Gastroesophageal sphincter (tissue), 4 donors: Measurements from ENCODE around the gene ADGRD1. TPM values are rescaled to one million over a fixed set of nuclear protein-coding genes. Genes with fewer than 3 reads are reported as not detected.
"Not testable (repeated sequence)": the region's sequence is repeated elsewhere in the genome, so short reads cannot be mapped to it uniquely, and the experiment has no call there.

ENCODE experiments used
- ATAC-seq: fragments of 150-250 bp; one replicate; pipeline ENCODE4 v1.9.1; 2016; ENCODE audit warnings: mild to moderate bottlenecking, moderate library complexity
- H3K27ac ChIP-seq, 4 donors: fragments of 200-600 bp; sonication (generic) in 3 of 4; 1 replicate in 3 of 4; 2 replicates in 1 of 4; pipeline ENCODE4 v1.5.1; 2016 to 2019
- H3K27me3 ChIP-seq: fragments of 200-600 bp; sonication (generic); one replicate; pipeline ENCODE4 v1.5.1; 2019
- H3K36me3 ChIP-seq, 2 donors: fragments of 200-600 bp; sonication (generic); one replicate each; pipeline ENCODE4 v1.5.1; 2019; ENCODE audit warnings: control low read depth in 1 of 2
- H3K4me1 ChIP-seq, 3 donors: fragments of 200-600 bp; sonication (generic); 1 replicate in 2 of 3; 2 replicates in 1 of 3; pipeline ENCODE4 v1.5.1; 2016 to 2019; ENCODE audit warnings: control low read depth in 2 of 3
- H3K4me3 ChIP-seq, 2 donors: fragments of 200-600 bp; sonication (generic); one replicate each; pipeline ENCODE4 v1.5.1; 2019; ENCODE audit warnings: mild to moderate bottlenecking in 1 of 2, moderate library complexity in 1 of 2
- H3K9me3 ChIP-seq, 3 donors: fragments of 200-600 bp; sonication (generic); one replicate each; pipeline ENCODE4 v1.5.1; 2017 to 2019; ENCODE audit warnings: control low read depth in 2 of 3
- CTCF ChIP-seq, 4 experiments: fragments of 200-600 bp in 2 of 4; fragments of 450-650 bp in 2 of 4; sonication (generic) in 1 of 4; IDR thresholded peaks; one replicate each; pipeline ENCODE4 v1.5.1; 2017 to 2019; ENCODE audit warnings: antibody characterized with exemption in 4 of 4, mild to moderate bottlenecking in 2 of 4, moderate library complexity in 2 of 4
- EP300 ChIP-seq: sonication (generic); formaldehyde crosslinking; IDR thresholded peaks from one replicate; pipeline ENCODE4 v1.6.1; 2017; ENCODE audit warnings: antibody characterized with exemption, mild to moderate bottlenecking
- POLR2A ChIP-seq, 2 donors: fragments of 450-650 bp; IDR thresholded peaks; one replicate each; pipeline ENCODE4 v1.6.1; 2017; ENCODE audit warnings: antibody characterized with exemption in 2 of 2, mild to moderate bottlenecking in 2 of 2, moderate library complexity in 1 of 2
- POLR2AphosphoS5 ChIP-seq: sonication (generic); formaldehyde crosslinking; IDR thresholded peaks from one replicate; pipeline ENCODE4 v1.6.1; 2017; ENCODE audit warnings: antibody characterized with exemption
- WGBS, 2 donors: methylation state at CpG; one replicate each; pipeline ENCODE4 v1.1.5; 2018; ENCODE audit warnings: low coverage in 1 of 2; 5-methylcytosine and 5-hydroxymethylcytosine counted together
- total RNA-seq, 4 donors: library from RNA; depleted of rRNA; stranded (reverse); fragments of >200 nt; gene quantifications; one replicate each; pipeline ENCODE4 v1.1.0, GENCODE V29; 2016

The ADGRD1 gene
- total RNA-seq, 4 donors from 2014 or later, result 19.1 to 43.4 (median 31.3) TPM

- WGBS, 2 donors, result 91 to 95% methylated on average over 6 to 7 of the region's 7 CpGs
- Histone ChIP-seq H3K27ac (peak overlapping the region in 3 of 4 donors; percentile 15 to 50 (median 46)), H3K4me1 (peaks cover 0 to 34% (median 4%) of the 10 kb centered on the region in 3 donors), H3K27me3 (no peaks in the 10 kb centered on the region), H3K4me3 (no peak overlapping the region), H3K9me3 (no peaks in the 10 kb centered on the region), H3K36me3 (peaks cover 0 to 63% of the 10 kb centered on the region in 2 donors)
- TF ChIP-seq POLR2A (IDR thresholded peaks at IDR 0.05), result no peak
- TF ChIP-seq EP300, result no peak
- no peak for TF ChIP-seq CTCF (IDR thresholded peaks at IDR 0.05)
- TF ChIP-seq POLR2AphosphoS5, result no peak
- no peak for ATAC-seq
Observed at GRCh38 chr12:131117438-131118245, 163.9 kb downstream of the ADGRD1 start.

- no peak overlapping the region for H3K27ac ChIP-seq
- H3K9me3 ChIP-seq, result no peaks in the 10 kb centered on the region
- H3K27me3 ChIP-seq, result no peaks in the 10 kb centered on the region
- ATAC-seq, result no peak
- TF ChIP-seq POLR2A (IDR thresholded peaks at IDR 0.05), result no peak
- no peak for TF ChIP-seq EP300
- no peak for TF ChIP-seq POLR2AphosphoS5
- TF ChIP-seq CTCF (IDR thresholded peaks at IDR 0.05), result no peak
- 49 to 51% methylated on average over 2 to 5 of the region's 9 CpGs for WGBS, 2 donors
- H3K4me1 ChIP-seq, result peaks cover 0 to 30% (median 4%) of the 10 kb centered on the region in 3 donors
- H3K4me3 ChIP-seq, result no peak overlapping the region
- H3K36me3 ChIP-seq, result peaks cover 0 to 58% of the 10 kb centered on the region in 2 donors
Observed at GRCh38 chr12:131118371-131118770, 164.7 kb downstream of the ADGRD1 start.

- H3K27me3 ChIP-seq, H3K27ac ChIP-seq, ATAC-seq, H3K4me3 ChIP-seq, H3K9me3 ChIP-seq: not testable (repeated sequence)
- Histone ChIP-seq H3K4me1 (peaks cover 0 to 21% (median 0%) of the 10 kb centered on the region in 3 donors), H3K36me3 (peaks cover 0 to 52% of the 10 kb centered on the region in 2 donors)
- WGBS, 2 donors, result 93 to 100% methylated on average over 1 to 6 of the region's 8 CpGs
Observed at GRCh38 chr12:131119345-131119744, 165.6 kb downstream of the ADGRD1 start.

GRCh38 chr12:131119936-131120335 is 166.2 kb downstream of the ADGRD1 start:
- no peak for ATAC-seq
- WGBS, 2 donors, result 87% methylated on average over 3 of the region's 8 CpGs; no CpG with 5 or more reads in 1 of the 2 donors
- Histone ChIP-seq H3K4me1 (peaks cover 0 to 17% (median 0%) of the 10 kb centered on the region in 3 donors), H3K9me3 (no peaks in the 10 kb centered on the region), H3K27me3 (no peaks in the 10 kb centered on the region), H3K36me3 (peaks cover 0 to 52% of the 10 kb centered on the region in 2 donors), H3K4me3 (no peak overlapping the region), H3K27ac (no peak overlapping the region)
- TF ChIP-seq EP300, result no peak

GRCh38 chr12:131120831-131121271 is 167.1 kb downstream of the ADGRD1 start:
- no peaks in the 10 kb centered on the region for H3K27me3 ChIP-seq
- H3K36me3 ChIP-seq, result peaks cover 0 to 45% of the 10 kb centered on the region in 2 donors
- no peak for ATAC-seq
- H3K4me3 ChIP-seq, result no peak overlapping the region
- 84 to 89% methylated on average over 7 to 10 of the region's 25 CpGs for WGBS, 2 donors
- peaks cover 0 to 8% (median 0%) of the 10 kb centered on the region in 3 donors for H3K4me1 ChIP-seq
- H3K27ac ChIP-seq, result no peak overlapping the region
- no peaks in the 10 kb centered on the region for H3K9me3 ChIP-seq
- TF ChIP-seq CTCF (IDR thresholded peaks at IDR 0.05), result no peak
- no peak for TF ChIP-seq EP300
- no peak for TF ChIP-seq POLR2AphosphoS5
- no peak for TF ChIP-seq POLR2A (IDR thresholded peaks at IDR 0.05)
